Stomach smooth muscle (tissue), 2 donors: ENCODE data around the gene PI16.

ENCODE experiments used
- H3K27ac ChIP-seq: one replicate; pipeline ENCODE4 v1.7.0; 2013; ENCODE audit warnings: mild to moderate bottlenecking, low read length, inconsistent platforms
- H3K27me3 ChIP-seq, 2 donors: one replicate each; pipeline ENCODE4 v1.7.0; 2013; ENCODE audit warnings: low read length in 2 of 2; ENCODE audit not compliant: insufficient read depth in 2 of 2, control insufficient read depth in 1 of 2
- H3K36me3 ChIP-seq, 2 donors: one replicate each; pipeline ENCODE4 v1.7.0; 2013; ENCODE audit warnings: low read length in 2 of 2; ENCODE audit not compliant: control insufficient read depth in 2 of 2, insufficient read depth in 2 of 2
- H3K4me1 ChIP-seq: one replicate; pipeline ENCODE4 v1.7.0; 2013; ENCODE audit warnings: low read length; ENCODE audit not compliant: control insufficient read depth, insufficient read depth
- H3K4me3 ChIP-seq, 2 donors: one replicate each; pipeline ENCODE4 v1.7.0; 2013; ENCODE audit warnings: low read length in 2 of 2
- H3K9ac ChIP-seq, 2 donors: one replicate each; pipeline ENCODE4 v1.7.0; 2013; ENCODE audit warnings: low read length in 2 of 2, mild to moderate bottlenecking in 1 of 2
- H3K9me3 ChIP-seq, 2 donors: one replicate each; pipeline ENCODE4 v1.7.0; 2013; ENCODE audit warnings: low read length in 2 of 2; ENCODE audit not compliant: control insufficient read depth in 2 of 2
- donor health status: healthy.
- donor health status: Pancreatic carcinoma.

PI16 gene

GRCh38 chr6:36954262-36954931, at the start of gene PI16:
Gene PI16, plus strand, starts transcription at chr6:36954738. Its CDS starts 23 bp downstream, at chr6:36954761.
- H3K4me3 ChIP-seq = peak within 1 kb of the TSS in 1 of 2 donors; percentile 66

GRCh38 chr6:36904851-36905393, 49.6 kb upstream of the PI16 start:
- no peak overlapping the region for H3K9ac ChIP-seq
- no peaks in the 10 kb centered on the region for H3K27me3 ChIP-seq
- no peaks in the 10 kb centered on the region for H3K9me3 ChIP-seq
- no peak overlapping the region for H3K27ac ChIP-seq
- H3K4me1 ChIP-seq = peaks cover 26% of the 10 kb centered on the region
- peaks cover 20 to 22% of the 10 kb centered on the region in 2 donors for H3K36me3 ChIP-seq
- no peak overlapping the region for H3K4me3 ChIP-seq

More at GRCh38 chr6:36954262-36954931, at the start of gene PI16:
- H3K27ac ChIP-seq = no peak within 1 kb of the TSS
- no peaks in the 10 kb centered on the region for H3K36me3 ChIP-seq
- H3K4me1 ChIP-seq = no peaks in the 10 kb centered on the region
- no peaks in the 10 kb centered on the region for H3K9me3 ChIP-seq
- no peaks in the 10 kb centered on the region for H3K27me3 ChIP-seq
- H3K9ac ChIP-seq = no peak within 1 kb of the TSS

- no peaks in the 10 kb centered on the region for H3K27me3 ChIP-seq
- H3K4me1 ChIP-seq = peaks cover 26% of the 10 kb centered on the region
- H3K9me3 ChIP-seq = no peaks in the 10 kb centered on the region
- peaks cover 20 to 22% of the 10 kb centered on the region in 2 donors for H3K36me3 ChIP-seq
- peak overlapping the region; percentile 70 for H3K27ac ChIP-seq
- no peak overlapping the region for H3K9ac ChIP-seq
- peak overlapping the region; percentile 26 to 29 for H3K4me3 ChIP-seq
These were observed 47.8 kb upstream of the PI16 start for GRCh38 chr6:36906539-36907325.

- peak overlapping the region; percentile 70 for H3K27ac ChIP-seq
- no peaks in the 10 kb centered on the region for H3K27me3 ChIP-seq
- peaks cover 26% of the 10 kb centered on the region for H3K4me1 ChIP-seq
- peaks cover 21 to 22% of the 10 kb centered on the region in 2 donors for H3K36me3 ChIP-seq
- H3K4me3 ChIP-seq = peak overlapping the region; percentile 21 to 29
- no peaks in the 10 kb centered on the region for H3K9me3 ChIP-seq
- peak overlapping the region; percentile 20 to 29 for H3K9ac ChIP-seq
These were observed 46.8 kb upstream of the PI16 start for GRCh38 chr6:36907781-36908180.

GRCh38 chr6:36908747-36909146, 45.8 kb upstream of the PI16 start:
- no peaks in the 10 kb centered on the region for H3K9me3 ChIP-seq
- H3K36me3 ChIP-seq = peaks cover 24 to 25% of the 10 kb centered on the region in 2 donors
- H3K27me3 ChIP-seq = no peaks in the 10 kb centered on the region
- H3K4me1 ChIP-seq = peaks cover 26% of the 10 kb centered on the region
- H3K27ac ChIP-seq = no peak overlapping the region
- no peak overlapping the region for H3K9ac ChIP-seq
- no peak overlapping the region for H3K4me3 ChIP-seq

- Histone ChIP-seq H3K27me3 (no peaks in the 10 kb centered on the region), H3K36me3 (peaks cover 32 to 37% of the 10 kb centered on the region in 2 donors), H3K9ac (no peak overlapping the region), H3K9me3 (no peaks in the 10 kb centered on the region), H3K4me1 (peaks cover 12% of the 10 kb centered on the region), H3K27ac (no peak overlapping the region), H3K4me3 (no peak overlapping the region)
These were observed 42.5 kb upstream of the PI16 start for GRCh38 chr6:36912030-36912454.

GRCh38 chr6:36912586-36912985, 42.0 kb upstream of the PI16 start:
- Histone ChIP-seq H3K36me3 (peaks cover 32 to 40% of the 10 kb centered on the region in 2 donors), H3K4me3 (no peak overlapping the region), H3K4me1 (peaks cover 11% of the 10 kb centered on the region), H3K27me3 (no peaks in the 10 kb centered on the region), H3K9ac (no peak overlapping the region), H3K27ac (no peak overlapping the region), H3K9me3 (no peaks in the 10 kb centered on the region)

GRCh38 chr6:36913082-36913481, 41.5 kb upstream of the PI16 start:
- no peak overlapping the region for H3K27ac ChIP-seq
- H3K4me1 ChIP-seq = peaks cover 14% of the 10 kb centered on the region
- no peaks in the 10 kb centered on the region for H3K27me3 ChIP-seq

GRCh38 chr6:36914227-36914794, 40.2 kb upstream of the PI16 start:
- Histone ChIP-seq H3K4me1 (peaks cover 17% of the 10 kb centered on the region), H3K9ac (no peak overlapping the region), H3K36me3 (peaks cover 38 to 47% of the 10 kb centered on the region in 2 donors)

More at GRCh38 chr6:36913082-36913481, 41.5 kb upstream of the PI16 start:
- Histone ChIP-seq H3K9ac (no peak overlapping the region), H3K4me3 (no peak overlapping the region), H3K9me3 (no peaks in the 10 kb centered on the region), H3K36me3 (peaks cover 32 to 45% of the 10 kb centered on the region in 2 donors)

GRCh38 chr6:36915599-36915998, 38.9 kb upstream of the PI16 start:
- no peaks in the 10 kb centered on the region for H3K9me3 ChIP-seq
- H3K4me3 ChIP-seq = no peak overlapping the region
- no peaks in the 10 kb centered on the region for H3K27me3 ChIP-seq
- H3K27ac ChIP-seq = no peak overlapping the region
- H3K9ac ChIP-seq = no peak overlapping the region
- H3K36me3 ChIP-seq = peaks cover 46 to 55% of the 10 kb centered on the region in 2 donors
- peaks cover 23% of the 10 kb centered on the region for H3K4me1 ChIP-seq

More at GRCh38 chr6:36914227-36914794, 40.2 kb upstream of the PI16 start:
- Histone ChIP-seq H3K4me3 (no peak overlapping the region), H3K27me3 (no peaks in the 10 kb centered on the region), H3K27ac (no peak overlapping the region), H3K9me3 (no peaks in the 10 kb centered on the region)
